Cardiac muscle cell (in vitro differentiated cells and primary cell): ENCODE data around the gene ALOX15. TPM values are rescaled to one million over a fixed set of nuclear protein-coding genes. Genes with fewer than 3 reads are reported as not detected.
"Not testable (repeated sequence)": the region's sequence is repeated elsewhere in the genome, so short reads cannot be mapped to it uniquely, and the experiment has no call there.

Experiments used
- DNase-seq, 2 donors: peaks; one replicate each; pipeline versions ENCODE4 v3.0.0 to v3.0.0-alpha.2; 2010 to 2017; ENCODE audit warnings: low read depth in 1 of 2, low spot score in 1 of 2
- H3K27ac ChIP-seq: fragments of 200-600 bp; sonication (generic); 2 replicates; pipeline ENCODE4 v1.5.1; 2016
- H3K27me3 ChIP-seq: fragments of 200-600 bp; sonication (generic); 2 replicates; pipeline ENCODE4 v1.6.0; 2016; ENCODE audit warnings: control low read depth
- H3K36me3 ChIP-seq: fragments of 200-600 bp; sonication (generic); 2 replicates; pipeline ENCODE4 v1.5.1; 2016; ENCODE audit warnings: control low read depth
- H3K4me1 ChIP-seq: fragments of 200-600 bp; sonication (generic); 2 replicates; pipeline ENCODE4 v1.8.1; 2017; ENCODE audit warnings: low read depth, mild to moderate bottlenecking, mixed run types
- H3K4me3 ChIP-seq: fragments of 200-600 bp; sonication (generic); 2 replicates; pipeline ENCODE4 v1.5.1; 2016; ENCODE audit warnings: mild to moderate bottlenecking
- H3K9me3 ChIP-seq: fragments of 200-600 bp; sonication (generic); 2 replicates; pipeline ENCODE4 v1.5.1; 2017; ENCODE audit warnings: low read depth, mild to moderate bottlenecking, control low read depth
- CTCF ChIP-seq: IDR thresholded peaks from 2 replicates; pipeline ENCODE4 v1.5.1; 2012; ENCODE audit warnings: low read depth, mild to moderate bottlenecking, low read length
- polyA plus RNA-seq: library from polyadenylated mRNA; unstranded; fragments of >200 nt; fragmentation: Nextera tagmentation; extraction: Ambion mirVana; gene quantifications from 2 replicates; pipeline ENCODE4 v1.2.1, GENCODE V29; 2016
- total RNA-seq: library from RNA; depleted of rRNA; stranded (reverse); fragments of >200 nt; gene quantifications from 2 replicates; pipeline ENCODE4 v1.2.3, GENCODE V29; 2016

The ALOX15 gene
- total and polyA plus RNA-seq, 2 experiments from 2014 or later: 0.71 to 1.5 TPM

GRCh38 chr17:4664230-4664629, 22.8 kb upstream of the ALOX15 start:
- TF ChIP-seq CTCF: no peak
- Histone ChIP-seq H3K27me3 (no peaks in the 10 kb centered on the region), H3K4me3 (no peak overlapping the region), H3K27ac (no peak overlapping the region), H3K36me3 (no peaks in the 10 kb centered on the region), H3K4me1 (peaks cover 8% of the 10 kb centered on the region), H3K9me3 (no peaks in the 10 kb centered on the region)
- no peak for DNase-seq

GRCh38 chr17:4663711-4664110, 22.2 kb upstream of the ALOX15 start:
- no peak for TF ChIP-seq CTCF
- Histone ChIP-seq H3K4me1 (peaks cover 11% of the 10 kb centered on the region), H3K27me3 (no peaks in the 10 kb centered on the region), H3K27ac (no peak overlapping the region), H3K9me3 (no peaks in the 10 kb centered on the region), H3K36me3 (no peaks in the 10 kb centered on the region), H3K4me3 (no peak overlapping the region)
- DNase-seq: no peak

- DNase-seq: peak in 1 of 2 donors; percentile 88
- Histone ChIP-seq H3K36me3 (no peaks in the 10 kb centered on the region), H3K27me3 (no peaks in the 10 kb centered on the region), H3K4me1 (peaks cover 16% of the 10 kb centered on the region), H3K9me3 (no peaks in the 10 kb centered on the region), H3K27ac (no peak overlapping the region), H3K4me3 (no peak overlapping the region)
- no peak for TF ChIP-seq CTCF
Observed at GRCh38 chr17:4658478-4659305, 17.2 kb upstream of the ALOX15 start.

- DNase-seq: peak in 1 of 2 donors; percentile 75
- no peak overlapping the region for H3K4me3 ChIP-seq
- H3K4me1 ChIP-seq: peaks cover 8% of the 10 kb centered on the region
- H3K27ac ChIP-seq: no peak overlapping the region
- H3K9me3 ChIP-seq: no peaks in the 10 kb centered on the region
- no peaks in the 10 kb centered on the region for H3K36me3 ChIP-seq
- no peaks in the 10 kb centered on the region for H3K27me3 ChIP-seq
- TF ChIP-seq CTCF: no peak
Observed at GRCh38 chr17:4657678-4658077, 16.2 kb upstream of the ALOX15 start.

GRCh38 chr17:4655933-4656332, 14.5 kb upstream of the ALOX15 start:
- H3K27ac ChIP-seq, H3K36me3 ChIP-seq, H3K4me1 ChIP-seq, H3K27me3 ChIP-seq, H3K9me3 ChIP-seq, DNase-seq, H3K4me3 ChIP-seq: not testable (repeated sequence)

- DNase-seq: no peak
- no peak for TF ChIP-seq CTCF
- no peak overlapping the region for H3K27ac ChIP-seq
- H3K9me3 ChIP-seq: no peaks in the 10 kb centered on the region
- H3K4me3 ChIP-seq: no peak overlapping the region
- no peaks in the 10 kb centered on the region for H3K36me3 ChIP-seq
- no peaks in the 10 kb centered on the region for H3K4me1 ChIP-seq
- peaks cover 19% of the 10 kb centered on the region for H3K27me3 ChIP-seq
Observed at GRCh38 chr17:4652997-4653396, 11.5 kb upstream of the ALOX15 start.
